Vagina (tissue), 2 donors: Measurements from ENCODE around the gene SRA1.

Experiments used
- CTCF ChIP-seq, 3 experiments: fragments of 450-650 bp in 2 of 3; fragments of 200-600 bp in 1 of 3; sonication (generic) in 1 of 3; IDR thresholded peaks; one replicate each; pipeline ENCODE4 v1.5.1; 2017 to 2019; ENCODE audit warnings: antibody characterized with exemption in 3 of 3, mild to moderate bottlenecking in 2 of 3, moderate library complexity in 2 of 3
- POLR2A ChIP-seq, 2 donors: fragments of 450-650 bp; IDR thresholded peaks; one replicate each; pipeline ENCODE4 v1.6.1; 2017; ENCODE audit warnings: antibody characterized with exemption in 2 of 2, mild to moderate bottlenecking in 2 of 2, moderate library complexity in 2 of 2

- TF ChIP-seq CTCF (IDR thresholded peaks at IDR 0.05) (no peak), POLR2A (IDR thresholded peaks at IDR 0.05) (no peak)
These were observed 42.8 kb upstream of the SRA1 start for GRCh38 chr5:140600096-140600495.
